ENCODE data around the gene SCN7A. TPM values are rescaled to one million over a fixed set of nuclear protein-coding genes. Genes with fewer than 3 reads are reported as not detected.

SCN7A gene
- polyA plus RNA-seq, 1 donor (not counting 4 experiments of a cell fraction or from before 2014, with no cell fraction given) = not detected

GRCh38 chr2:166372046-166372445 lies 122.0 kb downstream of the SCN7A start:
- Histone ChIP-seq H3K27ac (ENCODE audit: control insufficient read depth, insufficient read depth, low read length) (no peak overlapping the region), H3K4me2 (ENCODE audit: control insufficient read depth, extremely low read depth, insufficient read depth, low read depth, low read length) (no peak overlapping the region)
- TF ChIP-seq CTCF (optimal IDR thresholded peaks at IDR 0.05 in 1 of 3, IDR thresholded peaks at IDR 0.05 in 1 of 3, conservative IDR thresholded peaks at IDR 0.05 in 1 of 3; ENCODE audit: extremely low read depth in 1 of 3, insufficient read depth in 2 of 3, low read length in 3 of 3) = no peak
- no peak for TF ChIP-seq EZH2 (IDR thresholded peaks at IDR 0.05; ENCODE audit: low read length)

GRCh38 chr2:166365803-166366420 lies 128.1 kb downstream of the SCN7A start:
- Histone ChIP-seq H3K4me2 (ENCODE audit: control insufficient read depth, extremely low read depth, insufficient read depth, low read depth, low read length) (no peak overlapping the region), H3K27ac (ENCODE audit: control insufficient read depth, insufficient read depth, low read length) (no peak overlapping the region), H3K79me2 (ENCODE audit: control insufficient read depth, insufficient read depth, low read length) (no peaks in the 10 kb centered on the region), H3K9me3 (ENCODE audit: control insufficient read depth, low read depth, low read length) (no peaks in the 10 kb centered on the region), H3K4me3 (ENCODE audit: control insufficient read depth in 2 of 3, extremely low read depth in 1 of 3, insufficient read depth in 2 of 3, low read depth in 1 of 3, low read length in 3 of 3) (no peak overlapping the region), H3K9ac (ENCODE audit: control insufficient read depth, extremely low read depth, insufficient read depth, low read length) (no peak overlapping the region), H3K36me3 (ENCODE audit: control insufficient read depth in 2 of 2, extremely low read depth in 1 of 2, insufficient read depth in 2 of 2, low read length in 2 of 2) (no peaks in the 10 kb centered on the region), H4K20me1 (ENCODE audit: control insufficient read depth, extremely low read depth, insufficient read depth, low read length) (no peaks in the 10 kb centered on the region), H2AFZ (ENCODE audit: control insufficient read depth, low read length) (no peak overlapping the region), H3K4me1 (ENCODE audit: control insufficient read depth, extremely low read depth, insufficient read depth, low read length) (no peaks in the 10 kb centered on the region), H3K9me1 (ENCODE audit: control insufficient read depth, extremely low read depth, insufficient read depth, low read length) (no peaks in the 10 kb centered on the region), H3K27me3 (ENCODE audit: control insufficient read depth, extremely low read depth, insufficient read depth, low read length) (no peaks in the 10 kb centered on the region)
- DNase-seq (ENCODE audit: low read depth, low spot score) (no peak), FAIRE-seq (no peak)
- TF ChIP-seq CTCF (optimal IDR thresholded peaks at IDR 0.05 in 1 of 3, IDR thresholded peaks at IDR 0.05 in 1 of 3, conservative IDR thresholded peaks at IDR 0.05 in 1 of 3; ENCODE audit: extremely low read depth in 1 of 3, insufficient read depth in 2 of 3, low read length in 3 of 3) (no peak), EZH2 (IDR thresholded peaks at IDR 0.05; ENCODE audit: low read length) (no peak)
- dilution Hi-C loops (cut with MboI; ENCODE audit: extremely low pct_ligation_motif_present, low sequenced_read_pairs) = no loop called here

More at GRCh38 chr2:166372046-166372445, 122.0 kb downstream of the SCN7A start:
- Histone ChIP-seq H3K9me1 (ENCODE audit: control insufficient read depth, extremely low read depth, insufficient read depth, low read length) (no peaks in the 10 kb centered on the region), H2AFZ (ENCODE audit: control insufficient read depth, low read length) (no peak overlapping the region), H3K4me3 (ENCODE audit: control insufficient read depth in 2 of 3, extremely low read depth in 1 of 3, insufficient read depth in 2 of 3, low read depth in 1 of 3, low read length in 3 of 3) (no peak overlapping the region), H3K79me2 (ENCODE audit: control insufficient read depth, insufficient read depth, low read length) (no peaks in the 10 kb centered on the region), H4K20me1 (ENCODE audit: control insufficient read depth, extremely low read depth, insufficient read depth, low read length) (no peaks in the 10 kb centered on the region), H3K4me1 (ENCODE audit: control insufficient read depth, extremely low read depth, insufficient read depth, low read length) (peaks cover 6% of the 10 kb centered on the region), H3K27me3 (ENCODE audit: control insufficient read depth, extremely low read depth, insufficient read depth, low read length) (peaks cover 21% of the 10 kb centered on the region), H3K36me3 (ENCODE audit: control insufficient read depth in 2 of 2, extremely low read depth in 1 of 2, insufficient read depth in 2 of 2, low read length in 2 of 2) (no peaks in the 10 kb centered on the region), H3K9ac (ENCODE audit: control insufficient read depth, extremely low read depth, insufficient read depth, low read length) (no peak overlapping the region), H3K9me3 (ENCODE audit: control insufficient read depth, low read depth, low read length) (no peaks in the 10 kb centered on the region)
- no peak for DNase-seq (ENCODE audit: low read depth, low spot score)
- dilution Hi-C loops (cut with MboI; ENCODE audit: extremely low pct_ligation_motif_present, low sequenced_read_pairs) = no loop called here
- no peak for FAIRE-seq
